ENCODE measurements around the gene SNRPD2. TPM values are rescaled to one million over a fixed set of nuclear protein-coding genes. Genes with fewer than 3 reads are reported as not detected.

The SNRPD2 gene
- total RNA-seq, 3 donors from 2014 or later (not counting 1 experiment from before 2014, with no cell fraction given), result 212 to 252 (median 241) TPM

GRCh38 chr19:45668342-45668871 lies 23.3 kb downstream of the SNRPD2 start:
- peaks cover 7% of the 10 kb centered on the region for H3K27me3 ChIP-seq (ENCODE audit: control insufficient read depth, insufficient read depth, low read length)
- H3K4me1 ChIP-seq (ENCODE audit: control insufficient read depth, insufficient read depth, low read length), result peaks cover 42% of the 10 kb centered on the region
- H3K36me3 Mint-ChIP-seq, result no peaks in the 10 kb centered on the region
- ATAC-seq (peak in 1 of 3 donors; percentile 31), DNase-seq (peak; percentile 35 to 60)
- H3K9me3 ChIP-seq (ENCODE audit: control insufficient read depth, insufficient read depth, low read length), result no peaks in the 10 kb centered on the region
- TF ChIP-seq CTCF (IDR thresholded peaks at IDR 0.05), result no peak
- H3K36me3 ChIP-seq (ENCODE audit: control insufficient read depth, insufficient read depth, low read length), result no peaks in the 10 kb centered on the region
- H3K9me3 Mint-ChIP-seq, result no peaks in the 10 kb centered on the region
- H3K4me1 Mint-ChIP-seq, result peaks cover 31 to 45% of the 10 kb centered on the region in 2 donors
- intact Hi-C loops (cut with micrococcal nuclease), result no loop called here
- H3K27ac Mint-ChIP-seq, result peak overlapping the region; percentile 76 to 85
- H3K4me3 Mint-ChIP-seq, result peak overlapping the region; percentile 88
- H3K27ac ChIP-seq (ENCODE audit: low read length), result peak overlapping the region; percentile 12
- peak overlapping the region; percentile 56 for H3K4me3 ChIP-seq (ENCODE audit: low read length)
- 1% methylated on average over 19 of the region's 19 CpGs for WGBS (ENCODE audit: insufficient coverage)
- H3K27me3 Mint-ChIP-seq (ENCODE audit: low read depth in 2 of 2), result peaks cover 0 to 12% of the 10 kb centered on the region in 2 donors

- intact Hi-C loops (cut with micrococcal nuclease), result loop anchor here (1.0 to 2.0 kb wide), 2 partner anchors 13 to 25 kb away; partner anchors contain the start of gene QPCTL
- Histone ChIP-seq H3K27ac (ENCODE audit: low read length) (peak within 1 kb of the TSS; percentile 12), H3K4me3 (ENCODE audit: low read length) (peak within 1 kb of the TSS; percentile 56), H3K36me3 (ENCODE audit: control insufficient read depth, insufficient read depth, low read length) (no peaks in the 10 kb centered on the region), H3K9me3 (ENCODE audit: control insufficient read depth, insufficient read depth, low read length) (no peaks in the 10 kb centered on the region), H3K4me1 (ENCODE audit: control insufficient read depth, insufficient read depth, low read length) (peaks cover 42% of the 10 kb centered on the region), H3K27me3 (ENCODE audit: control insufficient read depth, insufficient read depth, low read length) (peaks cover 7% of the 10 kb centered on the region)
- Mint-ChIP-seq H3K27me3 (ENCODE audit: low read depth in 2 of 2) (peaks cover 0 to 12% of the 10 kb centered on the region in 2 donors), H3K4me1 (peaks cover 31 to 45% of the 10 kb centered on the region in 2 donors), H3K27ac (peak within 1 kb of the TSS; percentile 76 to 85), H3K4me3 (peak within 1 kb of the TSS; percentile 88), H3K36me3 (no peaks in the 10 kb centered on the region), H3K9me3 (no peaks in the 10 kb centered on the region)
- peak; percentile 57 to 71 for DNase-seq
- no peak for TF ChIP-seq CTCF (IDR thresholded peaks at IDR 0.05)
- peak; percentile 73 to 85 (median 78) for ATAC-seq
- WGBS (ENCODE audit: insufficient coverage), result 11% methylated on average over 15 of the region's 15 CpGs
These were observed 24.0 kb downstream of the SNRPD2 start, which contains the start of gene GIPR for GRCh38 chr19:45667620-45668341. TSS of gene GIPR (plus strand) at chr19:45668221. CDS start at chr19:45669521, 1,300 bp downstream.

- Mint-ChIP-seq H3K36me3 (no peaks in the 10 kb centered on the region), H3K27ac (no peak overlapping the region), H3K4me1 (peaks cover 21 to 27% of the 10 kb centered on the region in 2 donors), H3K4me3 (no peak overlapping the region), H3K9me3 (no peaks in the 10 kb centered on the region), H3K27me3 (ENCODE audit: low read depth in 2 of 2) (peaks cover 0 to 11% of the 10 kb centered on the region in 2 donors)
- Histone ChIP-seq H3K27me3 (ENCODE audit: control insufficient read depth, insufficient read depth, low read length) (peaks cover 3% of the 10 kb centered on the region), H3K4me1 (ENCODE audit: control insufficient read depth, insufficient read depth, low read length) (peaks cover 23% of the 10 kb centered on the region), H3K27ac (ENCODE audit: low read length) (no peak overlapping the region), H3K36me3 (ENCODE audit: control insufficient read depth, insufficient read depth, low read length) (no peaks in the 10 kb centered on the region), H3K9me3 (ENCODE audit: control insufficient read depth, insufficient read depth, low read length) (no peaks in the 10 kb centered on the region), H3K4me3 (ENCODE audit: low read length) (no peak overlapping the region)
- 88% methylated on average over 7 of the region's 7 CpGs for WGBS (ENCODE audit: insufficient coverage)
- no peak for DNase-seq
- no peak for TF ChIP-seq CTCF (IDR thresholded peaks at IDR 0.05)
- intact Hi-C loops (cut with micrococcal nuclease), result no loop called here
- ATAC-seq, result no peak
These were observed 27.2 kb downstream of the SNRPD2 start for GRCh38 chr19:45664575-45664974.
